Measurements from ENCODE around the gene ATG3.

ATG3 gene

DNA sequence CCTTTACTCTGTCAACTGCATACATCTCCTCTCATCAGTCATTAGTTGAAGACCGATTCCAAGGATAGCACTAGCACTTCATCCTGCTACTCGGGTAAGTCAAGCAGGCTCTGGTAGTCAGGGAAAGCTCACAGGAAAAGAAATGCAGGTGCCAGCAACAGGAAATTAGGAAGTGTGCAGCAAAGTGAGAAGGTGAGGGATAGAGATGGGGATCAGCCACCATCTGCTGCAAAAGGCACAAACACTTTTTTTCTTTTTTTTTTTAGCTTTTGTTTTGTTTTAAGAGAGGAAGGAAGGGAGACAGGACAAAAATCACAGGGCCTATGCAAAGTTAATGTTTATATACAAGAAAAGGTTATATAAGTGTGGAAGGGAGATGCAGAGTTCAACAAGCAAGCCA is 53.5 kb downstream of the ATG3 start:
- TF ChIP-seq, protein P1, sequence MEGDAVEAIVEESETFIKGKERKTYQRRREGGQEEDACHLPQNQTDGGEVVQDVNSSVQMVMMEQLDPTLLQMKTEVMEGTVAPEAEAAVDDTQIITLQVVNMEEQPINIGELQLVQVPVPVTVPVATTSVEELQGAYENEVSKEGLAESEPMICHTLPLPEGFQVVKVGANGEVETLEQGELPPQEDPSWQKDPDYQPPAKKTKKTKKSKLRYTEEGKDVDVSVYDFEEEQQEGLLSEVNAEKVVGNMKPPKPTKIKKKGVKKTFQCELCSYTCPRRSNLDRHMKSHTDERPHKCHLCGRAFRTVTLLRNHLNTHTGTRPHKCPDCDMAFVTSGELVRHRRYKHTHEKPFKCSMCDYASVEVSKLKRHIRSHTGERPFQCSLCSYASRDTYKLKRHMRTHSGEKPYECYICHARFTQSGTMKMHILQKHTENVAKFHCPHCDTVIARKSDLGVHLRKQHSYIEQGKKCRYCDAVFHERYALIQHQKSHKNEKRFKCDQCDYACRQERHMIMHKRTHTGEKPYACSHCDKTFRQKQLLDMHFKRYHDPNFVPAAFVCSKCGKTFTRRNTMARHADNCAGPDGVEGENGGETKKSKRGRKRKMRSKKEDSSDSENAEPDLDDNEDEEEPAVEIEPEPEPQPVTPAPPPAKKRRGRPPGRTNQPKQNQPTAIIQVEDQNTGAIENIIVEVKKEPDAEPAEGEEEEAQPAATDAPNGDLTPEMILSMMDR (IDR thresholded peaks at IDR 0.05; ENCODE audit: control extremely low read depth, extremely low read depth, low read depth, missing control alignments) = no peak
- POLR2A ChIA-PET = no interaction called here
- no peak for DNase-seq (ENCODE audit: extremely low spot score)
- CTCF ChIA-PET = interaction anchor here (0.7 to 1.8 kb wide), 6 partner anchors 11 to 396 kb away, joined by 3 to 8 read pairs (median 4); no protein-coding TSS in a partner anchor

DNA sequence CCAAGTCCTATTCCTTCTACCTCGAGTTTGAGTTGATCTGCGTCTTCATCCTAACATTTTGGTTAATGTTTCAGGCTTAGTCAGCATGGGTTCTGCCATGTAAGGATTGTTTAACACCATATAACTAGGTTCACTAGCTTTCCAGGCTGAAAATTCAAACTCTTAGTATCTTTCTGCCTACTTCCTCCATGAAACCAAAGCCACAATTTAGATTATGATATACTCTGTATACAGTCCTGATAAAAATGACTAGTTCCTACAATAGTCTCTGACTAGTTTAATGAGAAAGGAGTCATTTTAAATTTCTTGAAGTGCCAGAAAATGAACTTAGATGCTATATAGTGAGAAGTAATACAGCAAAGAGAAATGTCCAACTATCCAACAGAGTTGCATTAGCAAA is 55.9 kb downstream of the ATG3 start:
- ChIA-PET POLR2A (no interaction called here), CTCF (interaction anchor here (0.8 to 4.8 kb wide), 3 partner anchors 8 to 14 kb away, joined by 3 to 22 read pairs (median 9); no protein-coding TSS in a partner anchor)
- no peak for DNase-seq (ENCODE audit: extremely low spot score)
- TF ChIP-seq, protein P1 (IDR thresholded peaks at IDR 0.05; ENCODE audit: control extremely low read depth, extremely low read depth, low read depth, missing control alignments) = no peak

DNA sequence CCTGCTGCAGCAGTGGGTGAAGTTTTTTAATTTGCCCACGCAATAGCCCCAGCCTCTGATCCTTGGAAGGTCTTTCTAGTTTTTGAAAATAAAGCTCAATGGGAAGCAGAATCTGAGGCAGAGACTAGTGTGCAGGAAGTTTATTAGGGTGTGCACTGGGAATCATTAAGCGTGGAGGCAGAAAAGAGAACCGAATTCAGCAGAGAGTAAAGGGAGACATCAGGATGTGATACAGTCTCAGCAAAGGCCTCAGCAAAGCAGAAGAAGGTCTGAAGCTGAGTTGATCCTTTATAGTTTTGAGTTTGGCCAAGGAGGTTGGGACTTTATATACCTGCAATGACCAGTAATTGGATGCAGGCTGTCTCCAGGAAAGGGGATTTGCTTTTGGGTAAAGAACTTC is 57.6 kb downstream of the ATG3 start:
- CTCF ChIA-PET = interaction anchor here (0.7 to 4.8 kb wide), 13 partner anchors 9 to 392 kb away, joined by 3 to 22 read pairs (median 4); partner anchors contain the start of genes CD200 and SLC9C1
- TF ChIP-seq, protein P1 (IDR thresholded peaks at IDR 0.05; ENCODE audit: control extremely low read depth, extremely low read depth, low read depth, missing control alignments) = no peak
- DNase-seq (ENCODE audit: extremely low spot score) = no peak
- POLR2A ChIA-PET = no interaction called here

DNA sequence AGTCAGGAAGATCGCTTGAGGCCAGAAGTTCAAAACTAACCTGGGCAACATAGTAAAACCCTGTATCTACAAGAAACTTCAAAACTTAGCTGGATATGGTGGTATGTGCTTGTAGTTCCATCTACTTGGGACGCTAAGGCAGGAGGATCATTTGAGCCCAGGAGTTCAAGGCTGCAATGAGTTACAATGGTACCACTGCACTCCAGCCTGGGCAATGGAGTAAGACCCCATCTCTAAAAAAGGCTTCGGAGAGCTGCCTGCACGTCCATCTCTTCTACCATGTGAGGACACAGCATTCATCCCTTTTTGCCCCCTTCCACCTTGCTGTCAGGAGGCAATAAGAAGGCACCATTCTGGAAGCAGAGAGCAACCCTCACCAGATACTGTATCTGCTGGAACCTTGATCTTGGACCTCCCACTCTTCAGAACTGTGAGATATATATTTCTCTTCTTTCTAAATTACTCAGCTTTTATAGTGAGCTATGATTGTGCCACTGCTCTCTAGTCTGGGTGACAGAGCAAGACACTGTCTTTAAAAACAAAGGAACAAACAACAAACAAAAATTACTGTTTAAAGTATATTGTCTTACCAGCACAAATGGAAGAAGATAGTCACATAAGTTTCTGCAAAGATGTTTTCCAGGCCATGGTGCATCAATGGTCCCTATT is 58.3 kb downstream of the ATG3 start:
- CTCF ChIA-PET = interaction anchor here (1.0 to 4.8 kb wide), 11 partner anchors 9 to 392 kb away, joined by 3 to 22 read pairs (median 4); partner anchors contain the start of genes CD200 and SLC9C1

DNA sequence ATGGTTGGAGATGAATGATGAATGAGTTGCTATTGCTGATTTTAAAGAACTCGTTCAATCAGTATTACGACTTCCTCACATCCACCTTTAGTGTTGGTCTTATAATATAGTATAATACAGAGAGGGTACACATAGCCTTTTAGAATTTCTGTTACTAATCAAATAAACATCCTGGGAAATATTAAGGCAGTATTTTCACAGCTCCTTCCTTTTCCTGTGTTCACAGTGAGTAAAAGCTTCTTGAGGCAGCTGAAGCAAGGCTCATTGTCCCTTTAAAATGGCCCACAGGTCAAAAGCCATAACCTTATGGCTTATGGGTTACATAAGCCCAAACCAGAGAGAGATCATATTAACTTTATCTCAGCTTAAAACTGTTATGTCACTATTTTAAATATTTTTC is 61.1 kb downstream of the ATG3 start:
- POLR2A ChIA-PET = no interaction called here
- TF ChIP-seq, protein P1 (IDR thresholded peaks at IDR 0.05; ENCODE audit: control extremely low read depth, extremely low read depth, low read depth, missing control alignments) = no peak
- CTCF ChIA-PET = interaction anchor here (0.9 to 3.0 kb wide), 12 partner anchors 9 to 389 kb away, joined by 3 to 17 read pairs (median 4); partner anchors contain the start of gene SLC9C1
- no peak for DNase-seq (ENCODE audit: extremely low spot score)

More for the DNA sequence above, 58.3 kb downstream of the ATG3 start:
- TF ChIP-seq, protein P1 (IDR thresholded peaks at IDR 0.05; ENCODE audit: control extremely low read depth, extremely low read depth, low read depth, missing control alignments) = no peak
- DNase-seq (ENCODE audit: extremely low spot score) = no peak
- POLR2A ChIA-PET = no interaction called here

DNA sequence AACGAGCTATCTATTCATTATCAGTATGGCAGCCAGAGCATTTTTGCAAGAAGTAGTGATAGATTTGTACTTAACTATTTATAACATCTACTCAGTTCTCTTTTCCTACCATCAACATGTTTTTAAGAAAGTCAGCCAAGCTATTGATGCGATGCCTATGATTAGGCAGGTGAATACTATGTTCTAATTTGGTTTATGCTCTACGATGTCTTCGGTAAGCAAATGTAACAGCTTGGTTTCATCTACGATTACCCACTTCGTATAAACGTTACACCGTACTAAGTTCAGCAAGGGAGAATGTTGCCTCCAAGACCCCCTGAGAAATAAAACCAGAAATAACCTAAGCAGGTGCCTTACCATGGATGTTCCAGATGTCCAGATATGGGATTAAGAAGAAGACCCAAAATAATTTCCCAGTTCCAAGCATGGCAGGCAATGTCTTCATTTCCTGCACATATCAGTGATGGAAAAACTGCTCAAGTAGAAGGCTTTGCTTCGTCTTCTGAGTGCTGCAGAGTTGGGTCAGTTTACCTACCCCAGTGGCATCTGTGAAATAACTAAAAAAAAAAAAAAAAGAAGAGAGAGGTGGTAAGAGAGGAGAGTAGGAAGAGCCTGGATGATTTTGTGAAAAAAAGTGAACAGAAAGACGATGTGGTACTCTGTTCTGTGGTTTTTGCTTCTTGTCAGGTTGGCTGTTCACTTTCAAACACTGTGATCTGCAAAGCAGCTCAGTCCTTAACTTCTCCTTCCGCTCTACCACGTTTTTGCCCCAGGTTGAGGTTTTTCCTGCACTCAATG is 62.6 kb downstream of the ATG3 start, which contains the start of gene BTLA:
Gene BTLA (minus strand): TSS at position 559 of the 798 bp plus-strand sequence. CDS start 114 bp downstream, at position 445.
- no peak for DNase-seq (ENCODE audit: extremely low spot score)
- POLR2A ChIA-PET = interaction anchor here (0.6 kb wide), 1 partner anchor 63 kb away, joined by 5 read pairs; the partner anchor contains the start of genes ATG3 and SLC35A5
- CTCF ChIA-PET = interaction anchor here (0.9 to 3.0 kb wide), 12 partner anchors 8 to 388 kb away, joined by 3 to 17 read pairs (median 4); no protein-coding TSS in a partner anchor
- TF ChIP-seq, protein P1 (IDR thresholded peaks at IDR 0.05; ENCODE audit: control extremely low read depth, extremely low read depth, low read depth, missing control alignments) = no peak

Measured in GM10248 (cell line).